H1 (cell line): ENCODE results near the gene ARID5B. TPM values are rescaled to one million over a fixed set of nuclear protein-coding genes. Genes with fewer than 3 reads are reported as not detected.

Experiments
- ASH2L ChIP-seq: fragments of 200-600, 300-600 bp; sonication (generic); IDR thresholded peaks from one replicate; pipeline ENCODE4 v1.7.1; 2017; ENCODE audit warnings: low read length
- BACH1 ChIP-seq: IDR thresholded peaks from 2 replicates; pipeline ENCODE4 v1.6.1; 2012; ENCODE audit warnings: low read length, improper control_type of control experiment
- BRCA1 ChIP-seq: IDR thresholded peaks from 2 replicates; pipeline ENCODE4 v1.6.1; 2012; ENCODE audit warnings: low read depth, low read length, improper control_type of control experiment
- CEBPB ChIP-seq: IDR thresholded peaks from 2 replicates; pipeline ENCODE4 v1.6.1; 2012; ENCODE audit warnings: low read depth, low read length
- SIX5 ChIP-seq: IDR thresholded peaks from 2 replicates; pipeline ENCODE4 v1.6.1; 2011; ENCODE audit warnings: mild to moderate bottlenecking, low read depth, low read length
- polyA plus RNA-seq, 7 experiments: library from polyadenylated mRNA; depleted of rRNA in 3 of 7; stranded (reverse) in 5 of 7; unstranded in 2 of 7; fragments of >200 nt in 5 of 7; fragments of 200-250 nt in 2 of 7; gene quantifications; 1 replicate in 5 of 7; 2 replicates in 1 of 7; 4 replicates in 1 of 7; pipeline versions ENCODE4 v1.2.1 to v1.2.3, GENCODE V29; 2011 to 2013; ENCODE audit warnings: missing spikeins in 2 of 7, mixed read lengths in 2 of 7
- total RNA-seq: library from RNA; stranded (reverse); fragmentation: NEBNext Ultra II Directional; extraction: Animal tissue kit (Norgen Biotek cat#: 25700); gene quantifications from 2 replicates; pipeline ENCODE4 v1.2.1, GENCODE V29; 2021
- TF ChIP-seq, protein P1 (sequence below), 3 experiments: IDR thresholded peaks; 1 replicate in 2 of 3; 2 replicates in 1 of 3; pipeline versions ENCODE4 v1.5.1 to v1.6.1; 2011; ENCODE audit warnings: low read length in 3 of 3, mild to moderate bottlenecking in 3 of 3, inconsistent platforms in 2 of 3, low read depth in 1 of 3, moderate library complexity in 1 of 3; ENCODE audit not compliant: insufficient read depth in 1 of 3; ENCODE audit errors: control extremely low read depth in 1 of 3
- TF ChIP-seq, protein P2 (sequence below): fragments of 300-600 bp; sonication (generic); IDR thresholded peaks from 2 replicates; pipeline ENCODE4 v1.7.1; 2012; ENCODE audit warnings: low read length, moderate library complexity, mild to moderate bottlenecking, inconsistent platforms; ENCODE audit not compliant: insufficient replicate concordance
- TF ChIP-seq, protein P3 (sequence below): IDR thresholded peaks from 2 replicates; pipeline ENCODE4 v1.6.1; 2011; ENCODE audit warnings: low read length, improper control_type of control experiment

The ARID5B gene
- total and polyA plus RNA-seq, 2 of the 8 experiments (the other 6 are each of a cell fraction or from before 2014, with no cell fraction given) = 0.21 to 1.1 TPM

DNA sequence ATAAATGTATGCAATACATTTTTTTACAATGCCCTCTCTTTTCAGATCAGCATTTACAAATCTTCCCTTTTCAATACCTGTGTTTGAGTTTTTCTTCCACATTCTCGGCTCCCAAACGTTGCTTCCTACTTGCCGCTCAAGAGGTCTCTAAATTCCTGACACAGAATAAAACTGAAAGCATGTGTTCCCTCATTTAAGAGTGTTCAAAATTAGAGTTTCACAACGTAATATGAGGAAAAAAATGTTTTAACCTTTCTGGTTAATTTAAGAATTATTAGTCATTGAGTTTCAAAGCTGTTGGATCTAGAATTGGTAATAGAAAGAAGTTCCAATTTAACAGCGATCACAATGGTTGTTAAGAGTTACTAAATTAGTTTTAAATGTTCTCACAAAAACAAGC lies 100.4 kb downstream of the ARID5B start (continued):
- TF ChIP-seq, protein P1, sequence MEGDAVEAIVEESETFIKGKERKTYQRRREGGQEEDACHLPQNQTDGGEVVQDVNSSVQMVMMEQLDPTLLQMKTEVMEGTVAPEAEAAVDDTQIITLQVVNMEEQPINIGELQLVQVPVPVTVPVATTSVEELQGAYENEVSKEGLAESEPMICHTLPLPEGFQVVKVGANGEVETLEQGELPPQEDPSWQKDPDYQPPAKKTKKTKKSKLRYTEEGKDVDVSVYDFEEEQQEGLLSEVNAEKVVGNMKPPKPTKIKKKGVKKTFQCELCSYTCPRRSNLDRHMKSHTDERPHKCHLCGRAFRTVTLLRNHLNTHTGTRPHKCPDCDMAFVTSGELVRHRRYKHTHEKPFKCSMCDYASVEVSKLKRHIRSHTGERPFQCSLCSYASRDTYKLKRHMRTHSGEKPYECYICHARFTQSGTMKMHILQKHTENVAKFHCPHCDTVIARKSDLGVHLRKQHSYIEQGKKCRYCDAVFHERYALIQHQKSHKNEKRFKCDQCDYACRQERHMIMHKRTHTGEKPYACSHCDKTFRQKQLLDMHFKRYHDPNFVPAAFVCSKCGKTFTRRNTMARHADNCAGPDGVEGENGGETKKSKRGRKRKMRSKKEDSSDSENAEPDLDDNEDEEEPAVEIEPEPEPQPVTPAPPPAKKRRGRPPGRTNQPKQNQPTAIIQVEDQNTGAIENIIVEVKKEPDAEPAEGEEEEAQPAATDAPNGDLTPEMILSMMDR (IDR thresholded peaks at IDR 0.05; ENCODE audit: control extremely low read depth in 1 of 3, insufficient read depth in 1 of 3, low read depth in 1 of 3, low read length in 3 of 3) = no peak
- TF ChIP-seq ASH2L (no peak), SIX5 (no peak), BACH1 (no peak), BRCA1 (no peak), CEBPB (no peak)
- TF ChIP-seq, protein P2, sequence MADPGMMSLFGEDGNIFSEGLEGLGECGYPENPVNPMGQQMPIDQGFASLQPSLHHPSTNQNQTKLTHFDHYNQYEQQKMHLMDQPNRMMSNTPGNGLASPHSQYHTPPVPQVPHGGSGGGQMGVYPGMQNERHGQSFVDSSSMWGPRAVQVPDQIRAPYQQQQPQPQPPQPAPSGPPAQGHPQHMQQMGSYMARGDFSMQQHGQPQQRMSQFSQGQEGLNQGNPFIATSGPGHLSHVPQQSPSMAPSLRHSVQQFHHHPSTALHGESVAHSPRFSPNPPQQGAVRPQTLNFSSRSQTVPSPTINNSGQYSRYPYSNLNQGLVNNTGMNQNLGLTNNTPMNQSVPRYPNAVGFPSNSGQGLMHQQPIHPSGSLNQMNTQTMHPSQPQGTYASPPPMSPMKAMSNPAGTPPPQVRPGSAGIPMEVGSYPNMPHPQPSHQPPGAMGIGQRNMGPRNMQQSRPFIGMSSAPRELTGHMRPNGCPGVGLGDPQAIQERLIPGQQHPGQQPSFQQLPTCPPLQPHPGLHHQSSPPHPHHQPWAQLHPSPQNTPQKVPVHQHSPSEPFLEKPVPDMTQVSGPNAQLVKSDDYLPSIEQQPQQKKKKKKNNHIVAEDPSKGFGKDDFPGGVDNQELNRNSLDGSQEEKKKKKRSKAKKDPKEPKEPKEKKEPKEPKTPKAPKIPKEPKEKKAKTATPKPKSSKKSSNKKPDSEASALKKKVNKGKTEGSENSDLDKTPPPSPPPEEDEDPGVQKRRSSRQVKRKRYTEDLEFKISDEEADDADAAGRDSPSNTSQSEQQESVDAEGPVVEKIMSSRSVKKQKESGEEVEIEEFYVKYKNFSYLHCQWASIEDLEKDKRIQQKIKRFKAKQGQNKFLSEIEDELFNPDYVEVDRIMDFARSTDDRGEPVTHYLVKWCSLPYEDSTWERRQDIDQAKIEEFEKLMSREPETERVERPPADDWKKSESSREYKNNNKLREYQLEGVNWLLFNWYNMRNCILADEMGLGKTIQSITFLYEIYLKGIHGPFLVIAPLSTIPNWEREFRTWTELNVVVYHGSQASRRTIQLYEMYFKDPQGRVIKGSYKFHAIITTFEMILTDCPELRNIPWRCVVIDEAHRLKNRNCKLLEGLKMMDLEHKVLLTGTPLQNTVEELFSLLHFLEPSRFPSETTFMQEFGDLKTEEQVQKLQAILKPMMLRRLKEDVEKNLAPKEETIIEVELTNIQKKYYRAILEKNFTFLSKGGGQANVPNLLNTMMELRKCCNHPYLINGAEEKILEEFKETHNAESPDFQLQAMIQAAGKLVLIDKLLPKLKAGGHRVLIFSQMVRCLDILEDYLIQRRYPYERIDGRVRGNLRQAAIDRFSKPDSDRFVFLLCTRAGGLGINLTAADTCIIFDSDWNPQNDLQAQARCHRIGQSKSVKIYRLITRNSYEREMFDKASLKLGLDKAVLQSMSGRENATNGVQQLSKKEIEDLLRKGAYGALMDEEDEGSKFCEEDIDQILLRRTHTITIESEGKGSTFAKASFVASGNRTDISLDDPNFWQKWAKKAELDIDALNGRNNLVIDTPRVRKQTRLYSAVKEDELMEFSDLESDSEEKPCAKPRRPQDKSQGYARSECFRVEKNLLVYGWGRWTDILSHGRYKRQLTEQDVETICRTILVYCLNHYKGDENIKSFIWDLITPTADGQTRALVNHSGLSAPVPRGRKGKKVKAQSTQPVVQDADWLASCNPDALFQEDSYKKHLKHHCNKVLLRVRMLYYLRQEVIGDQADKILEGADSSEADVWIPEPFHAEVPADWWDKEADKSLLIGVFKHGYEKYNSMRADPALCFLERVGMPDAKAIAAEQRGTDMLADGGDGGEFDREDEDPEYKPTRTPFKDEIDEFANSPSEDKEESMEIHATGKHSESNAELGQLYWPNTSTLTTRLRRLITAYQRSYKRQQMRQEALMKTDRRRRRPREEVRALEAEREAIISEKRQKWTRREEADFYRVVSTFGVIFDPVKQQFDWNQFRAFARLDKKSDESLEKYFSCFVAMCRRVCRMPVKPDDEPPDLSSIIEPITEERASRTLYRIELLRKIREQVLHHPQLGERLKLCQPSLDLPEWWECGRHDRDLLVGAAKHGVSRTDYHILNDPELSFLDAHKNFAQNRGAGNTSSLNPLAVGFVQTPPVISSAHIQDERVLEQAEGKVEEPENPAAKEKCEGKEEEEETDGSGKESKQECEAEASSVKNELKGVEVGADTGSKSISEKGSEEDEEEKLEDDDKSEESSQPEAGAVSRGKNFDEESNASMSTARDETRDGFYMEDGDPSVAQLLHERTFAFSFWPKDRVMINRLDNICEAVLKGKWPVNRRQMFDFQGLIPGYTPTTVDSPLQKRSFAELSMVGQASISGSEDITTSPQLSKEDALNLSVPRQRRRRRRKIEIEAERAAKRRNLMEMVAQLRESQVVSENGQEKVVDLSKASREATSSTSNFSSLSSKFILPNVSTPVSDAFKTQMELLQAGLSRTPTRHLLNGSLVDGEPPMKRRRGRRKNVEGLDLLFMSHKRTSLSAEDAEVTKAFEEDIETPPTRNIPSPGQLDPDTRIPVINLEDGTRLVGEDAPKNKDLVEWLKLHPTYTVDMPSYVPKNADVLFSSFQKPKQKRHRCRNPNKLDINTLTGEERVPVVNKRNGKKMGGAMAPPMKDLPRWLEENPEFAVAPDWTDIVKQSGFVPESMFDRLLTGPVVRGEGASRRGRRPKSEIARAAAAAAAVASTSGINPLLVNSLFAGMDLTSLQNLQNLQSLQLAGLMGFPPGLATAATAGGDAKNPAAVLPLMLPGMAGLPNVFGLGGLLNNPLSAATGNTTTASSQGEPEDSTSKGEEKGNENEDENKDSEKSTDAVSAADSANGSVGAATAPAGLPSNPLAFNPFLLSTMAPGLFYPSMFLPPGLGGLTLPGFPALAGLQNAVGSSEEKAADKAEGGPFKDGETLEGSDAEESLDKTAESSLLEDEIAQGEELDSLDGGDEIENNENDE = no peak
- TF ChIP-seq, protein P3, sequence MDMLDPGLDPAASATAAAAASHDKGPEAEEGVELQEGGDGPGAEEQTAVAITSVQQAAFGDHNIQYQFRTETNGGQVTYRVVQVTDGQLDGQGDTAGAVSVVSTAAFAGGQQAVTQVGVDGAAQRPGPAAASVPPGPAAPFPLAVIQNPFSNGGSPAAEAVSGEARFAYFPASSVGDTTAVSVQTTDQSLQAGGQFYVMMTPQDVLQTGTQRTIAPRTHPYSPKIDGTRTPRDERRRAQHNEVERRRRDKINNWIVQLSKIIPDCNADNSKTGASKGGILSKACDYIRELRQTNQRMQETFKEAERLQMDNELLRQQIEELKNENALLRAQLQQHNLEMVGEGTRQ = no peak
